PC-3 (cell line): ENCODE data around the gene CHEK1.

Experiments
- EZH2phosphoT487 ChIP-seq: fragments of 300-600 bp; sonication (generic); IDR thresholded peaks from 2 replicates; pipeline ENCODE4 v1.6.1; 2018; ENCODE audit warnings: mild to moderate bottlenecking, antibody characterized with exemption, low read length, borderline replicate concordance
- TF ChIP-seq, protein P1 (sequence below): fragments of 300-600 bp; sonication (generic); conservative IDR thresholded peaks from 2 replicates; pipeline ENCODE4 v1.5.1; 2017; ENCODE audit warnings: antibody characterized with exemption, low read depth, mild to moderate bottlenecking, low read length

DNA sequence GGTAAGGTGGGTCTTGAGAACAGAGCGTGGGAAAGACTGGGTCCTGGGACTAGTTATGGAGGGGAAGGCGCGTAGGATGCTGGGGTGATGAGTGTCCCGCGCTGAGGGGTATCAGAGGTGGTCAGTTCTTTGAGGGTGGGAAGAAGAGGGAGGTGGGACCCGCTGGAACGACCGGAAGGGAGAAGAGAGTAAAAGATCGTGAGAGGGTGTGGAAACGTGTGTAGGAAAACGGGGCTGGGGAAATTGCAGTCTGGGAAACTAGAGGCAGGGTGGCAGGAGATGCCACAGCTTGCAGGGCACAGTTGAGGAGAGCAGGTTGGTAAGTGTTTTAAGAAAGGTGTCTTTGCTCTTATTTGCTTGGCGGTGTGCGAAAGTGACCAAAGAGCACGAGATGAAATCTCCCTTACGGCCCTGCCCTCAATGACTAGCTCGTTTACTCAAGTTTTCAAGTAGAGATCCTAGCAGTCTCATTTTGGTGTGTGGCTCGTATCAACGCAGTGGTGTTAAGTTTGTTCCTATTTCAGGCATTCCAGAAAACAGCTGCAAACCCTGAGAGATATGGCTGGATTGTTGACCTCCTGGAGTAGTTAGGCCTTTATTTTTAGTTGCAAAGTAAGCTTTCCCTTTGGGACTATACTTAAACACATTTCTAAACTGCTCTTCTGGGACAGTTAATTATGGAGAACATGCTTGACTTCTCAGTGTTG is 31.7 kb upstream of the CHEK1 start:
- TF ChIP-seq, protein P1, sequence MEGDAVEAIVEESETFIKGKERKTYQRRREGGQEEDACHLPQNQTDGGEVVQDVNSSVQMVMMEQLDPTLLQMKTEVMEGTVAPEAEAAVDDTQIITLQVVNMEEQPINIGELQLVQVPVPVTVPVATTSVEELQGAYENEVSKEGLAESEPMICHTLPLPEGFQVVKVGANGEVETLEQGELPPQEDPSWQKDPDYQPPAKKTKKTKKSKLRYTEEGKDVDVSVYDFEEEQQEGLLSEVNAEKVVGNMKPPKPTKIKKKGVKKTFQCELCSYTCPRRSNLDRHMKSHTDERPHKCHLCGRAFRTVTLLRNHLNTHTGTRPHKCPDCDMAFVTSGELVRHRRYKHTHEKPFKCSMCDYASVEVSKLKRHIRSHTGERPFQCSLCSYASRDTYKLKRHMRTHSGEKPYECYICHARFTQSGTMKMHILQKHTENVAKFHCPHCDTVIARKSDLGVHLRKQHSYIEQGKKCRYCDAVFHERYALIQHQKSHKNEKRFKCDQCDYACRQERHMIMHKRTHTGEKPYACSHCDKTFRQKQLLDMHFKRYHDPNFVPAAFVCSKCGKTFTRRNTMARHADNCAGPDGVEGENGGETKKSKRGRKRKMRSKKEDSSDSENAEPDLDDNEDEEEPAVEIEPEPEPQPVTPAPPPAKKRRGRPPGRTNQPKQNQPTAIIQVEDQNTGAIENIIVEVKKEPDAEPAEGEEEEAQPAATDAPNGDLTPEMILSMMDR: no peak
- no peak for TF ChIP-seq EZH2phosphoT487
